Small intestine (tissue), 16 donors: ENCODE data around the gene CSTA. TPM values are rescaled to one million over a fixed set of nuclear protein-coding genes. Genes with fewer than 3 reads are reported as not detected.

Source experiments
- DNase-seq, 2 donors: peaks; one replicate each; pipeline versions ENCODE4 v3.0.0 to v3.0.0-alpha.2; 2013
- FAIRE-seq: peaks from 2 replicates; lab custom pipeline; 2012; peaks lifted over from hg19 to GRCh38; lab: Jason Lieb, UNC
- H3K27ac ChIP-seq, 3 donors: one replicate each; pipeline ENCODE4 v1.5.1; 2013; ENCODE audit warnings: low read length in 2 of 3, mild to moderate bottlenecking in 2 of 3, control low read depth in 1 of 3, inconsistent platforms in 1 of 3, low read depth in 1 of 3, moderate library complexity in 1 of 3
- H3K27me3 ChIP-seq, 3 donors: one replicate each; pipeline ENCODE4 v1.6.1; 2013; ENCODE audit warnings: low read length in 3 of 3, inconsistent platforms in 1 of 3; ENCODE audit not compliant: control insufficient read depth in 3 of 3, insufficient read depth in 3 of 3
- H3K36me3 ChIP-seq, 3 donors: one replicate each; pipeline ENCODE4 v1.6.1; 2013; ENCODE audit warnings: low read length in 3 of 3, inconsistent platforms in 1 of 3, low read depth in 1 of 3, mild to moderate bottlenecking in 1 of 3, moderate library complexity in 1 of 3; ENCODE audit not compliant: control insufficient read depth in 3 of 3, insufficient read depth in 2 of 3
- H3K4me1 ChIP-seq, 3 donors: one replicate each; pipeline ENCODE4 v1.6.1; 2013; ENCODE audit warnings: low read length in 2 of 3, inconsistent platforms in 1 of 3, low read depth in 1 of 3, mild to moderate bottlenecking in 1 of 3, moderate library complexity in 1 of 3; ENCODE audit not compliant: control insufficient read depth in 3 of 3, insufficient read depth in 2 of 3
- H3K4me3 ChIP-seq, 3 donors: one replicate each; pipeline ENCODE4 v1.5.1; 2013; ENCODE audit warnings: low read length in 3 of 3, control low read depth in 1 of 3, inconsistent platforms in 1 of 3, low read depth in 1 of 3, mild to moderate bottlenecking in 1 of 3, moderate library complexity in 1 of 3
- H3K9me3 ChIP-seq, 2 donors: one replicate each; pipeline ENCODE4 v1.6.1; 2013; ENCODE audit warnings: low read depth in 1 of 2, low read length in 1 of 2; ENCODE audit not compliant: control insufficient read depth in 2 of 2, insufficient read depth in 1 of 2
- WGBS, 3 donors: extraction: QIAGEN DNeasy Blood & Tissue Kit; methylation state at CpG; one replicate each; pipeline ENCODE4 v1.1.7; 2013; 5-methylcytosine and 5-hydroxymethylcytosine counted together
- long read RNA-seq, 10 donors: transcript quantifications; one replicate each; lab custom pipeline, GENCODE V29; 2026
- polyA plus RNA-seq, 4 donors: library from polyadenylated mRNA; stranded (reverse) in 3 of 4; unstranded in 1 of 4; fragments of 200-250 nt in 3 of 4; fragments of 120-200 nt in 1 of 4; gene quantifications; one replicate each; pipeline versions ENCODE4 v1.2.1 to v1.2.3, GENCODE V29; 2013
- donor health status: healthy with polysubstance abuse.
- donor health status: control.
- donor health status: control.
- donor health status: Bipolar disorder and iron deficiency.
- donor health status: healthy.

The CSTA gene, protein sequence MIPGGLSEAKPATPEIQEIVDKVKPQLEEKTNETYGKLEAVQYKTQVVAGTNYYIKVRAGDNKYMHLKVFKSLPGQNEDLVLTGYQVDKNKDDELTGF
- polyA plus RNA-seq: 10 to 100 TPM in 1 of 4 donors, 1 to 10 TPM in 3; 1.8 to 10.8 (median 5.6) TPM
- long read RNA-seq, donor 1: 0 reads
- long read RNA-seq, donor 2, partial matches to known transcripts: 0 of 1 reads
- long read RNA-seq, donor 2, other reads (novel, unspliced or antisense): 0 of 1 reads
- long read RNA-seq, donor 3, partial matches to known transcripts: 0 of 3 reads
- long read RNA-seq, donor 3, other reads (novel, unspliced or antisense): 0 of 3 reads
- long read RNA-seq, donor 4: 0 reads
- long read RNA-seq, donor 5, partial matches to known transcripts: 0 of 1 reads
- long read RNA-seq, donor 5, other reads (novel, unspliced or antisense): 0 of 1 reads
- long read RNA-seq, donor 6, partial matches to known transcripts: 0 of 2 reads
- long read RNA-seq, donor 6, other reads (novel, unspliced or antisense): 0 of 2 reads
- long read RNA-seq, donor 7: 0 reads
- long read RNA-seq, donor 8, partial matches to known transcripts: 0 of 3 reads
- long read RNA-seq, donor 8, other reads (novel, unspliced or antisense): 0 of 3 reads
- long read RNA-seq, donor 9: 0 reads
- long read RNA-seq, donor 10, partial matches to known transcripts: 0 of 1 reads
- long read RNA-seq, donor 10, other reads (novel, unspliced or antisense): 0 of 1 reads

DNA sequence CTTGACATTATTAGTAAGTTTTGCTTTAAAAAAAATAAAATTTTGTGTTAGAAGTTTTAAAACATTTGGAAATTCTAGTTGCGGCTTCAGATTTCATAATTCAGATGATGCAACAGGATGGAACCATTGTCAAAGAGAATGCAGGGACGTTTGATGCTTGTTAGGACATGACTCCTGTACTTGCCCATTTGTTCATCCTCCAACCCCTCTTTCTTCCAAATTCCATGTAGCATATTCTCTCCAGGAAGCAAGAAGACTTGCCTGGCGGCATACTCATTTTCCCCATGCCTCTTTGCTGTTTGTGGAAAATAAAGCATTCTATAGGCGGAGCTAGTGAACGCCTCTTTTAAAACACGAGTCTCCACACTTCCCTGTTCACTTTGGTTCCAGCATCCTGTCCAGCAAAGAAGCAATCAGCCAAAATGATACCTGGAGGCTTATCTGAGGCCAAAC, at the start of gene CSTA:
Gene CSTA, plus strand, starts transcription at position 378 of the 453 bp plus-strand sequence. Its CDS starts 45 bp downstream, at position 423.
- Histone ChIP-seq H3K4me3 (no peak within 1 kb of the TSS), H3K36me3 (no peaks in the 10 kb centered on the region), H3K4me1 (no peaks in the 10 kb centered on the region), H3K27ac (no peak within 1 kb of the TSS), H3K27me3 (no peaks in the 10 kb centered on the region), H3K9me3 (no peaks in the 10 kb centered on the region)
- no peak for FAIRE-seq
- 60 to 69% (median 61%) methylated on average over 6 of the region's 6 CpGs for WGBS, 3 donors
- DNase-seq: no peak

DNA sequence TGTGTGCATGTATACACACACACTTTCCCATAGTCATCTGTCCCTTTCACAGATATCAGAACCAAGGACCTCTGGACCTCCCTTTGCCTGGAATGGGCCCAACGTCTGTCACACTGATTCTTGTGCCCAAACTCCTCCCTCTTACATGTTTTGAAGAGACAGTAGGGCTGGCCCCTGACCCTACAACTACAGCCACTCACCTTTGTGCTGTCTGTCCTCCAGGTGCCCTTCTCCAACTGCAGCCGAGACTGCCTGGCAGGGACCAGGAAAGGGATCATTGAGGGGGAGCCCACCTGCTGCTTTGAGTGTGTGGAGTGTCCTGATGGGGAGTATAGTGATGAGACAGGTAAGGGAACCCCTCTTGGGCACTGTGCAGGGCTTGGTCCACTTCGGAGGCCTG, 43.2 kb upstream of the CSTA start:
- FAIRE-seq (no peak), DNase-seq (no peak)
- Histone ChIP-seq H3K27me3 (peaks cover 0 to 2% (median 0%) of the 10 kb centered on the region in 3 donors), H3K36me3 (no peaks in the 10 kb centered on the region), H3K4me3 (no peak overlapping the region), H3K4me1 (no peaks in the 10 kb centered on the region), H3K27ac (no peak overlapping the region), H3K9me3 (no peaks in the 10 kb centered on the region)
- WGBS, 3 donors: 68 to 75% (median 70%) methylated on average over 3 of the region's 3 CpGs

DNA sequence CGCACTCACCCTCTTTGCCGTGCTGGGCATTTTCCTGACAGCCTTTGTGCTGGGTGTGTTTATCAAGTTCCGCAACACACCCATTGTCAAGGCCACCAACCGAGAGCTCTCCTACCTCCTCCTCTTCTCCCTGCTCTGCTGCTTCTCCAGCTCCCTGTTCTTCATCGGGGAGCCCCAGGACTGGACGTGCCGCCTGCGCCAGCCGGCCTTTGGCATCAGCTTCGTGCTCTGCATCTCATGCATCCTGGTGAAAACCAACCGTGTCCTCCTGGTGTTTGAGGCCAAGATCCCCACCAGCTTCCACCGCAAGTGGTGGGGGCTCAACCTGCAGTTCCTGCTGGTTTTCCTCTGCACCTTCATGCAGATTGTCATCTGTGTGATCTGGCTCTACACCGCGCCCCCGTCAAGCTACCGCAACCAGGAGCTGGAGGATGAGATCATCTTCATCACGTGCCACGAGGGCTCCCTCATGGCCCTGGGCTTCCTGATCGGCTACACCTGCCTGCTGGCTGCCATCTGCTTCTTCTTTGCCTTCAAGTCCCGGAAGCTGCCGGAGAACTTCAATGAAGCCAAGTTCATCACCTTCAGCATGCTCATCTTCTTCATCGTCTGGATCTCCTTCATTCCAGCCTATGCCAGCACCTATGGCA, 41.1 kb upstream of the CSTA start:
- Histone ChIP-seq H3K27me3 (peaks cover 0 to 2% (median 0%) of the 10 kb centered on the region in 3 donors), H3K9me3 (no peaks in the 10 kb centered on the region), H3K36me3 (no peaks in the 10 kb centered on the region), H3K27ac (no peak overlapping the region), H3K4me3 (no peak overlapping the region), H3K4me1 (no peaks in the 10 kb centered on the region)
- DNase-seq (no peak), FAIRE-seq (no peak)
- WGBS, 3 donors: 80 to 90% (median 86%) methylated on average over 21 to 22 of the region's 22 CpGs

DNA sequence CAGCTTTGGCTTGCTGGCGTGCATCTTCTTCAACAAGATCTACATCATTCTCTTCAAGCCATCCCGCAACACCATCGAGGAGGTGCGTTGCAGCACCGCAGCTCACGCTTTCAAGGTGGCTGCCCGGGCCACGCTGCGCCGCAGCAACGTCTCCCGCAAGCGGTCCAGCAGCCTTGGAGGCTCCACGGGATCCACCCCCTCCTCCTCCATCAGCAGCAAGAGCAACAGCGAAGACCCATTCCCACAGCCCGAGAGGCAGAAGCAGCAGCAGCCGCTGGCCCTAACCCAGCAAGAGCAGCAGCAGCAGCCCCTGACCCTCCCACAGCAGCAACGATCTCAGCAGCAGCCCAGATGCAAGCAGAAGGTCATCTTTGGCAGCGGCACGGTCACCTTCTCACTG, 40.6 kb upstream of the CSTA start:
- Histone ChIP-seq H3K27me3 (peaks cover 0 to 2% (median 0%) of the 10 kb centered on the region in 3 donors), H3K4me3 (no peak overlapping the region), H3K36me3 (no peaks in the 10 kb centered on the region), H3K4me1 (no peaks in the 10 kb centered on the region), H3K9me3 (no peaks in the 10 kb centered on the region), H3K27ac (no peak overlapping the region)
- DNase-seq (no peak), FAIRE-seq (no peak)
- 92 to 96% (median 93%) methylated on average over 20 of the region's 20 CpGs for WGBS, 3 donors

DNA sequence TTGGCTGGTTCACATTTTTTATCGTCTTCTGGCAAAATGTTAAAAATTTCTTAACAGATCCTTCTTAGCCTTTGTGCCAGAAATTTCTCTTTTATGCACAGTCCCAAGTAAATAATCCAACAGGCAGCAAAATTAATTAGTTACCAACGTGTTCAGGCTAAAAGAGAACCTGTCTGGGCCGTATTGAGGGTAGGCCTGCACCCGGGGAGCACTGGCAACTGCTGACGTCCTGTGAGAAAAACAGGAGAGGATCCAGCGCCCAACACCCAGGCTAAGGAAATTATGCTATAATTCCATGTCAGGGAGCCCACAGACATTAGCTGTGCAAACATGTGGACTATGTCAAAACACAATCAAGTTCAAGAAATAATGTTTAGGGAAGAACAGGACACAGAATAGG, 30.7 kb upstream of the CSTA start:
- Histone ChIP-seq H3K36me3 (no peaks in the 10 kb centered on the region), H3K27ac (no peak overlapping the region), H3K4me3 (no peak overlapping the region), H3K4me1 (no peaks in the 10 kb centered on the region), H3K9me3 (no peaks in the 10 kb centered on the region), H3K27me3 (no peaks in the 10 kb centered on the region)
- 57 to 74% (median 72%) methylated on average over 6 of the region's 6 CpGs for WGBS, 3 donors
- DNase-seq: no peak
- no peak for FAIRE-seq

DNA sequence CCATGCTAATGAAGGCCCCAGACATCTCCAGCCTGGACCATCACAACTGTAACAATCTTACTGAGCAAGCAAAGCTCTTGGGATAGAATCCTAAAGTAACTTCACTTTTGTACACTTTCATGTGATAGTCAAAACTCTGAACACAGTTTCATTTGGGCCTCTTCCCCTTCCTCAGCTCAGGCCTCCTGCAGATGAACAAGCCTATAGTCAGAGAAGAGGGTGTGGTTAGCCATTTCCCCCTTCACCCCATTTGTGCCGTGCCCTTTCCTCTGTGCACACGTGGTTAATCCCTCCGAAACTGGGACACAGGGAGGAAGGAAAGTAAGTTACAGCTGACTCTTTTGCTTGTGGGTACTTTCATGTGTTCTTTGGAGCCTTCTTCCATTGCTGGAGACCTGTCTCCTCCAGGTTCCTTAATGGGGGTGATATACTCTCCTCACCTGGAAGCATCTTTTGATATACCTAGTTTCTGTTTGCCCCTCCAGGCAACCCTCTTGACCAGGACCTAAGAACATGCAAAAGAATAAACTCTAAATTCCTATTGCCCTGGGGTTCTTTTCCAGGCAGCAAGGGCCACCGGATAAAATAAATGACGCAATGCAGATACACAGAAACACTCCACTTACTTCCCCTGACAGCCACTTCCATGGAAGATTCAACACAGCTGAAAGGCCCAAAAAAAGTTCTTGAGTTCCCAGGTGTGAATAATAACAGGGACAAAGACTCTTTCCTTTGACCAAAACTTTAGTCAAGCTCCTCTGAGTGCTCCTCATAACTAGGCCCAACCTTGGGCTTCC, 29.6 kb upstream of the CSTA start:
- Histone ChIP-seq H3K27ac (no peak overlapping the region), H3K4me3 (no peak overlapping the region), H3K36me3 (no peaks in the 10 kb centered on the region), H3K27me3 (no peaks in the 10 kb centered on the region), H3K4me1 (no peaks in the 10 kb centered on the region), H3K9me3 (peaks cover 0 to 5% of the 10 kb centered on the region in 2 donors)
- no peak for DNase-seq
- no peak for FAIRE-seq
- WGBS, 3 donors: 49 to 63% (median 53%) methylated on average over 5 of the region's 5 CpGs

DNA sequence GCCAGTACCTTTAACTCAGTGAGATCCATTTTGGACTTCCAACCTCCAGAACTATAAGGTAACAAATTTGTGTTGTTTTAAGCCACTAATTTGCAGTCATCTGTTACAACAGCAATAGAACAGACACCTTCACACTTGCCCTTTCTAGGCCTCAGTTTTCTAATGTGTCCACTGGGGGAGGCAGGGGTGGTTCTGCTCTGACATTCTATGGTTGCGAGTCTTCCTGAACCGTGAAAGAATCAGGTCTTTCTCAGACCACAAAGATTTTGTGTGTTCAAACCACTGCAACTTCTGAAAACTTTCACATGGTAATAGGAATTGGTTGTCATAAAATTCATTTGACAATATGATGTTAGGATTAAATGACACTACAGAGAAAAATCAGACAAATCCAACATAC, 26.8 kb upstream of the CSTA start:
- Histone ChIP-seq H3K9me3 (peaks cover 0 to 5% of the 10 kb centered on the region in 2 donors), H3K4me1 (no peaks in the 10 kb centered on the region), H3K27me3 (no peaks in the 10 kb centered on the region), H3K36me3 (no peaks in the 10 kb centered on the region), H3K4me3 (no peak overlapping the region), H3K27ac (no peak overlapping the region)
- FAIRE-seq (no peak), DNase-seq (no peak)
- 58 to 80% (median 66%) methylated on average over 2 of the region's 2 CpGs for WGBS, 3 donors

DNA sequence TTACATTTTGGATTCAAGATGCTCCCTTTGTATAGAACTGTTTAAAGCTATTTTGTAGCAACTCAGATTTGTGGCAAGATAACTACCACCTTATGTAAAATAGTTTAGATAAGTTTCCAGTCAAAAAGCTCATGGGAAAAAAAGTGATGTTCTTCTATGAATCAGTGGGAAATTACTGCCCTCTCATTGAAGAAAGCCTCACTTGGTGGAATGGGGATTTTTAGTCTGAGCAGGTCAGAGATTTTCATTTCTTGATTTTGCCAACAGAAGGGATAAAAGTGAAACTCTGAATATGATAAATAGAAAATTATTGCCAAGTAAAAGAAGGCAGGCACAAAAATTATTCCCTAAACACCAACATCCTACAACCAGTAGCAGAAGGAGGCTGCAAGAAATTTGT, 25.8 kb upstream of the CSTA start:
- peaks cover 0 to 5% of the 10 kb centered on the region in 2 donors for H3K9me3 ChIP-seq
- FAIRE-seq: no peak
- H3K4me3 ChIP-seq: no peak overlapping the region

More for the DNA sequence above, 25.8 kb upstream of the CSTA start:
- H3K36me3 ChIP-seq: no peaks in the 10 kb centered on the region
- H3K27ac ChIP-seq: no peak overlapping the region
- no peaks in the 10 kb centered on the region for H3K27me3 ChIP-seq
- DNase-seq: no peak
- H3K4me1 ChIP-seq: no peaks in the 10 kb centered on the region
